HCT116 (cell line): ENCODE results near the gene SHH. TPM values are rescaled to one million over a fixed set of nuclear protein-coding genes. Genes with fewer than 3 reads are reported as not detected.

Experiments used
- ATAC-seq: fragments of 200-7000 bp; cut with Tn5 transposase; 2 replicates; pipeline ENCODE4 v1.9.1; 2020; ENCODE audit warnings: mild to moderate bottlenecking, moderate library complexity
- Bru-seq: library from RNA; stranded (reverse); fragments of 400-500 nt; gene quantifications from one replicate; lab custom pipeline; 2021; lab: Mats Ljungman, UMichigan
- BruChase-seq, 2 experiments: library from RNA; stranded (reverse); fragments of 400-500 nt; gene quantifications; one replicate each; lab custom pipeline; 2021; lab: Mats Ljungman, UMichigan
- BruUV-seq: library from RNA; stranded (reverse); fragments of 400-500 nt; replicated peaks from 2 replicates; lab custom pipeline; 2021; lab: Mats Ljungman, UMichigan
- CTCF ChIA-PET: fragments of 300-600 bp; sonication (Branson Sonifier 250); formaldehyde crosslinking; loops from one replicate; lab custom pipeline; 2021; ENCODE audit warnings: antibody characterized with exemption; lab: Charles Lee
- POLR2A ChIA-PET: fragments of 300-600, 350-600 bp; sonication (Branson Sonifier 250); formaldehyde crosslinking; loops from one replicate; lab custom pipeline; 2021; ENCODE audit warnings: antibody characterized with exemption; lab: Charles Lee
- RAD21 ChIA-PET, 2 experiments: fragments of 300-600 bp; sonication (Branson Sonifier 250); formaldehyde crosslinking; loops; one replicate each; lab custom pipeline; 2023; ENCODE audit warnings: low total read pairs in 2 of 2; ENCODE audit not compliant: uncharacterized antibody in 2 of 2, unreplicated experiment in 2 of 2, low non-redundant PET in 1 of 2; lab: Charles Lee
- DNase-seq: peaks from one replicate; pipeline ENCODE4 v3.0.0-alpha.2; 2010; ENCODE audit warnings: low read depth, low spot score
- H2AFZ ChIP-seq: fragments of 200-600 bp; shearing (Covaris generic), sonication (generic); 2 replicates; pipeline ENCODE4 v1.6.1; 2017; ENCODE audit warnings: low read depth, mixed run types, mixed read lengths, antibody characterized with exemption, low read length; ENCODE audit not compliant: poor library complexity, severe bottlenecking
- H3K27ac ChIP-seq: 2 replicates; pipeline ENCODE4 v1.5.1; 2012; ENCODE audit warnings: low read depth, low read length
- H3K27me3 ChIP-seq: fragments of 200-600 bp; sonication (generic); 2 replicates; pipeline ENCODE4 v1.6.1; 2016; ENCODE audit warnings: mixed run types, low read length, mixed read lengths; ENCODE audit not compliant: insufficient read depth
- H3K36me3 ChIP-seq, 2 experiments: fragments of 200-500 bp in 1 of 2; fragments of 200-600 bp in 1 of 2; sonication (Bioruptor generic) in 1 of 2; sonication (generic) in 1 of 2; 2 replicates each; pipeline versions ENCODE4 v1.5.1 to v1.6.1; 2014 to 2016; ENCODE audit warnings: low read length in 2 of 2, inconsistent platforms in 1 of 2, mixed read lengths in 1 of 2, mixed run types in 1 of 2; ENCODE audit not compliant: insufficient read depth in 2 of 2, control insufficient read depth in 1 of 2
- H3K4me1 ChIP-seq, 2 experiments: fragments of 200-600 bp in 1 of 2; sonication (generic) in 1 of 2; 2 replicates each; pipeline versions ENCODE4 v1.5.1 to v1.6.1; 2012 to 2017; ENCODE audit warnings: low read length in 2 of 2, inconsistent platforms in 1 of 2, mild to moderate bottlenecking in 1 of 2, mixed read lengths in 1 of 2, mixed run types in 1 of 2, moderate library complexity in 1 of 2; ENCODE audit not compliant: insufficient read depth in 2 of 2, control insufficient read depth in 1 of 2
- H3K4me2 ChIP-seq: fragments of 200-600 bp; sonication (generic); 2 replicates; pipeline ENCODE4 v1.6.1; 2017; ENCODE audit warnings: mixed run types, low read length, mixed read lengths
- H3K4me3 ChIP-seq, 2 experiments: fragments of 200-600 bp in 1 of 2; sonication (generic) in 1 of 2; replicated peaks in 1 of 2; 2 replicates each; pipeline ENCODE4 v1.5.1; 2011 to 2016; ENCODE audit warnings: low read length in 2 of 2, control low read depth in 1 of 2, low read depth in 1 of 2, mild to moderate bottlenecking in 1 of 2, mixed read lengths in 1 of 2, mixed run types in 1 of 2
- H3K79me2 ChIP-seq: fragments of 200-600 bp; sonication (generic); 2 replicates; pipeline ENCODE4 v1.6.1; 2017; ENCODE audit warnings: mild to moderate bottlenecking, mixed run types, low read length, moderate library complexity, mixed read lengths; ENCODE audit not compliant: insufficient read depth
- H3K9ac ChIP-seq: fragments of 200-600 bp; sonication (generic); 2 replicates; pipeline ENCODE4 v1.6.1; 2016; ENCODE audit warnings: low read length, mixed read lengths
- H3K9me2 ChIP-seq: fragments of 200-600 bp; sonication (generic), shearing (Covaris generic); 2 replicates; pipeline ENCODE4 v1.6.1; 2017; ENCODE audit warnings: mixed run types, mild to moderate bottlenecking, moderate library complexity; ENCODE audit not compliant: insufficient read depth
- H3K9me3 ChIP-seq, 2 experiments: fragments of 200-500 bp in 1 of 2; fragments of 200-600 bp in 1 of 2; sonication (Bioruptor generic) in 1 of 2; sonication (generic) in 1 of 2; 2 replicates each; pipeline ENCODE4 v1.6.1; 2014 to 2017; ENCODE audit warnings: low read length in 2 of 2, mixed read lengths in 2 of 2, inconsistent platforms in 1 of 2, low read depth in 1 of 2, mild to moderate bottlenecking in 1 of 2, mixed run types in 1 of 2, moderate library complexity in 1 of 2; ENCODE audit not compliant: control insufficient read depth in 1 of 2, insufficient read depth in 1 of 2
- H4K20me1 ChIP-seq: fragments of 200-600 bp; sonication (generic), shearing (Covaris generic); 2 replicates; pipeline ENCODE4 v1.6.1; 2017; ENCODE audit warnings: mixed run types, mild to moderate bottlenecking, moderate library complexity; ENCODE audit not compliant: insufficient read depth
- ATF3 ChIP-seq: IDR thresholded peaks from 2 replicates; pipeline ENCODE4 v1.6.1; 2012
- CBX3 ChIP-seq: IDR thresholded peaks from 2 replicates; pipeline ENCODE4 v1.6.1; 2012; ENCODE audit warnings: low read depth
- EZH2phosphoT487 ChIP-seq: fragments of 200-600 bp; IDR thresholded peaks from 2 replicates; pipeline ENCODE4 v1.6.1; 2018; ENCODE audit warnings: antibody characterized with exemption, borderline replicate concordance
- JUND ChIP-seq: IDR thresholded peaks from 2 replicates; pipeline ENCODE4 v1.6.1; 2012
- POLR2A ChIP-seq: IDR thresholded peaks from 2 replicates; pipeline ENCODE4 v1.7.0; 2011; ENCODE audit warnings: borderline replicate concordance; ENCODE audit not compliant: insufficient read depth, insufficient read length; ENCODE audit errors: extremely low read depth
- POLR2AphosphoS5 ChIP-seq: IDR thresholded peaks from 2 replicates; pipeline ENCODE4 v1.6.1; 2011; ENCODE audit warnings: mild to moderate bottlenecking, low read depth, low read length, moderate library complexity
- RAD21 ChIP-seq: IDR thresholded peaks from 2 replicates; pipeline ENCODE4 v1.6.1; 2012; ENCODE audit warnings: low read depth, mild to moderate bottlenecking
- SIN3A ChIP-seq: IDR thresholded peaks from 2 replicates; pipeline ENCODE4 v1.6.1; 2012; ENCODE audit warnings: low read depth
- SP1 ChIP-seq: IDR thresholded peaks from 2 replicates; pipeline ENCODE4 v1.6.1; 2012; ENCODE audit warnings: low read depth
- SRF ChIP-seq: IDR thresholded peaks from 2 replicates; pipeline ENCODE4 v1.6.1; 2012; ENCODE audit warnings: low read depth
- YY1 ChIP-seq: IDR thresholded peaks from 2 replicates; pipeline ENCODE4 v1.6.1; 2011; ENCODE audit warnings: low read length, low read depth, moderate library complexity, mild to moderate bottlenecking; ENCODE audit not compliant: insufficient replicate concordance; ENCODE audit errors: extremely low read depth
- ZBTB33 ChIP-seq: IDR thresholded peaks from 2 replicates; pipeline ENCODE4 v1.6.1; 2011; ENCODE audit warnings: mild to moderate bottlenecking, low read length, moderate library complexity; ENCODE audit not compliant: insufficient replicate concordance; ENCODE audit errors: extremely low read depth
- ZFX ChIP-seq: fragments of 450-650 bp; IDR thresholded peaks from 2 replicates; pipeline ENCODE4 v1.6.1; 2017
- ZNF274 ChIP-seq: fragments of 200-500 bp; sonication (Bioruptor generic); IDR thresholded peaks from 2 replicates; pipeline ENCODE4 v1.6.1; 2014; ENCODE audit warnings: mild to moderate bottlenecking, low read depth, low read length, inconsistent platforms
- intact Hi-C: fragments of 100-400 bp; cut with micrococcal nuclease; formaldehyde crosslinking; loops from 2 replicates; pipeline ENCODE4 v1.10.0; 2022
- long read RNA-seq: library from polyadenylated mRNA; unstranded; transcript quantifications from one replicate; pipeline ENCODE4 v2.0.0, GENCODE V29; 2021; ENCODE audit not compliant: unreplicated experiment
- polyA plus RNA-seq: library from polyadenylated mRNA; unstranded; fragments of >200 nt; gene quantifications from 2 replicates; pipeline ENCODE4 v1.2.1, GENCODE V29; 2012; ENCODE audit warnings: missing spikeins
- total RNA-seq: library from RNA; stranded (reverse); gene quantifications from one replicate; pipeline ENCODE4 v1.2.1, GENCODE V29; 2021; ENCODE audit not compliant: unreplicated experiment
- TF ChIP-seq, protein P1 (sequence below): IDR thresholded peaks from 2 replicates; pipeline ENCODE4 v1.6.1; 2012
- TF ChIP-seq, protein P2 (sequence below): IDR thresholded peaks from 2 replicates; pipeline ENCODE4 v1.6.1; 2012; ENCODE audit warnings: low read depth

The SHH gene
- total RNA-seq = 0.32 TPM
- polyA plus RNA-seq = 0.08 and 0.11 TPM in 2 replicates
- Bru-seq, nascent RNA = percentile 14 among the genes with signal in this experiment
- percentile 17 among the genes with signal in this experiment for BruChase-seq, experiment 1, labeled RNA remaining after a 6-hour chase
- percentile 21 among the genes with signal in this experiment for BruChase-seq, experiment 2, labeled RNA remaining after a 2-hour chase
- long read RNA-seq = 0 reads

GRCh38 chr7:155811895-155812761, at the start of gene SHH:
SHH (minus strand) TSS chr7:155812463; CDS start chr7:155812122, 341 bp downstream.
- ATAC-seq = no peak
- TF ChIP-seq, protein P1, sequence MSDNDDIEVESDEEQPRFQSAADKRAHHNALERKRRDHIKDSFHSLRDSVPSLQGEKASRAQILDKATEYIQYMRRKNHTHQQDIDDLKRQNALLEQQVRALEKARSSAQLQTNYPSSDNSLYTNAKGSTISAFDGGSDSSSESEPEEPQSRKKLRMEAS = no peak
- TF ChIP-seq POLR2AphosphoS5 (no peak), CBX3 (no peak), YY1 (no peak), RAD21 (no peak), ZBTB33 (no peak), ZNF274 (no peak), SRF (no peak), JUND (no peak), POLR2A (no peak), EZH2phosphoT487 (no peak), SIN3A (no peak), SP1 (no peak), ZFX (no peak), ATF3 (no peak)
- TF ChIP-seq, protein P2, sequence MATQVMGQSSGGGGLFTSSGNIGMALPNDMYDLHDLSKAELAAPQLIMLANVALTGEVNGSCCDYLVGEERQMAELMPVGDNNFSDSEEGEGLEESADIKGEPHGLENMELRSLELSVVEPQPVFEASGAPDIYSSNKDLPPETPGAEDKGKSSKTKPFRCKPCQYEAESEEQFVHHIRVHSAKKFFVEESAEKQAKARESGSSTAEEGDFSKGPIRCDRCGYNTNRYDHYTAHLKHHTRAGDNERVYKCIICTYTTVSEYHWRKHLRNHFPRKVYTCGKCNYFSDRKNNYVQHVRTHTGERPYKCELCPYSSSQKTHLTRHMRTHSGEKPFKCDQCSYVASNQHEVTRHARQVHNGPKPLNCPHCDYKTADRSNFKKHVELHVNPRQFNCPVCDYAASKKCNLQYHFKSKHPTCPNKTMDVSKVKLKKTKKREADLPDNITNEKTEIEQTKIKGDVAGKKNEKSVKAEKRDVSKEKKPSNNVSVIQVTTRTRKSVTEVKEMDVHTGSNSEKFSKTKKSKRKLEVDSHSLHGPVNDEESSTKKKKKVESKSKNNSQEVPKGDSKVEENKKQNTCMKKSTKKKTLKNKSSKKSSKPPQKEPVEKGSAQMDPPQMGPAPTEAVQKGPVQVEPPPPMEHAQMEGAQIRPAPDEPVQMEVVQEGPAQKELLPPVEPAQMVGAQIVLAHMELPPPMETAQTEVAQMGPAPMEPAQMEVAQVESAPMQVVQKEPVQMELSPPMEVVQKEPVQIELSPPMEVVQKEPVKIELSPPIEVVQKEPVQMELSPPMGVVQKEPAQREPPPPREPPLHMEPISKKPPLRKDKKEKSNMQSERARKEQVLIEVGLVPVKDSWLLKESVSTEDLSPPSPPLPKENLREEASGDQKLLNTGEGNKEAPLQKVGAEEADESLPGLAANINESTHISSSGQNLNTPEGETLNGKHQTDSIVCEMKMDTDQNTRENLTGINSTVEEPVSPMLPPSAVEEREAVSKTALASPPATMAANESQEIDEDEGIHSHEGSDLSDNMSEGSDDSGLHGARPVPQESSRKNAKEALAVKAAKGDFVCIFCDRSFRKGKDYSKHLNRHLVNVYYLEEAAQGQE = no peak
- H2AFZ ChIP-seq = no peak within 1 kb of the TSS
- H3K36me3 ChIP-seq = no peaks in the 10 kb centered on the region
- 0 out of 2 replicates have a peak, but pooled peaks cover 5% of the 10 kb centered on the region for H3K27me3 ChIP-seq
- DNase-seq = no peak
- peaks cover 0 to 6% of the 10 kb centered on the region in 2 experiments; a peak in 2 of 4 replicates for H3K4me1 ChIP-seq
- H4K20me1 ChIP-seq = no peaks in the 10 kb centered on the region
- peak within 1 kb of the TSS; percentile 68 for H3K4me2 ChIP-seq
- intact Hi-C loops = no loop called here
- H3K9me2 ChIP-seq = no peaks in the 10 kb centered on the region
- BruUV-seq = no TSS peak
- no peak within 1 kb of the TSS for H3K27ac ChIP-seq
- ChIA-PET RAD21 (no interaction called here), POLR2A (interaction anchor here (0.8 kb wide), 1 partner anchor 151 kb away, joined by 3 read pairs; no protein-coding TSS in a partner anchor), CTCF (interaction anchor here (1.4 kb wide), 1 partner anchor 345 kb away, joined by 3 read pairs; no protein-coding TSS in a partner anchor)
- H3K9me3 ChIP-seq = no peaks in the 10 kb centered on the region
- no peak within 1 kb of the TSS for H3K9ac ChIP-seq
- H3K79me2 ChIP-seq = no peaks in the 10 kb centered on the region
- H3K4me3 ChIP-seq = peak within 1 kb of the TSS; percentile 24 to 49
